Activated T-helper 17 cell treated with anti-CD3 and anti-CD28 coated beads, Interleukin-2, amount 50 U/mL, for 72 hours (primary cell): ENCODE measurements around the gene PRDX3. TPM values are rescaled to one million over a fixed set of nuclear protein-coding genes. Genes with fewer than 3 reads are reported as not detected.
A peak's percentile ranks its signal among the peaks of the same experiment; 100 is the strongest.

Experiments
- ATAC-seq: fragments of 150-1000 bp; cut with Tn5 transposase; replicated peaks from 2 replicates; pipeline ENCODE4 v1.10.0; 2021; ENCODE audit warnings: mild to moderate bottlenecking, moderate library complexity
- H3K27ac Mint-ChIP-seq: one replicate; pipeline ENCODE4 v1.8.0; 2022; ENCODE audit warnings: mixed read lengths
- H3K27me3 Mint-ChIP-seq: one replicate; pipeline ENCODE4 v1.8.0; 2022; ENCODE audit warnings: mixed read lengths
- H3K36me3 Mint-ChIP-seq: one replicate; pipeline ENCODE4 v1.8.0; 2022; ENCODE audit warnings: low read depth, mild to moderate bottlenecking, mixed read lengths
- H3K4me1 Mint-ChIP-seq: one replicate; pipeline ENCODE4 v1.8.0; 2022; ENCODE audit warnings: mixed read lengths
- H3K4me3 Mint-ChIP-seq: one replicate; pipeline ENCODE4 v1.8.0; 2022; ENCODE audit warnings: mild to moderate bottlenecking, mixed read lengths
- H3K9me3 Mint-ChIP-seq: one replicate; pipeline ENCODE4 v1.8.0; 2022; ENCODE audit warnings: mixed read lengths
- total RNA-seq, 2 donors: library from RNA; stranded (reverse); gene quantifications; one replicate each; pipeline ENCODE4 v1.2.3, GENCODE V29; 2022

Gene PRDX3
- total RNA-seq, 2 donors from 2014 or later: 141 to 239 TPM

- Mint-ChIP-seq H3K4me1 (peaks cover 43% of the 10 kb centered on the region), H3K27me3 (no peaks in the 10 kb centered on the region), H3K4me3 (peak overlapping the region; percentile 46), H3K36me3 (peaks cover 62% of the 10 kb centered on the region), H3K27ac (peak overlapping the region; percentile 78), H3K9me3 (no peaks in the 10 kb centered on the region)
- ATAC-seq: no peak
Observed at GRCh38 chr10:119135513-119135881, 43.1 kb downstream of the PRDX3 start.

GRCh38 chr10:119133949-119134348, 44.7 kb downstream of the PRDX3 start:
- Mint-ChIP-seq H3K36me3 (peaks cover 64% of the 10 kb centered on the region), H3K9me3 (no peaks in the 10 kb centered on the region), H3K4me3 (peak overlapping the region; percentile 86), H3K27ac (peak overlapping the region; percentile 92), H3K4me1 (peaks cover 50% of the 10 kb centered on the region), H3K27me3 (no peaks in the 10 kb centered on the region)
- ATAC-seq: peak; percentile 76

GRCh38 chr10:119132521-119133345, 45.9 kb downstream of the PRDX3 start:
- no peaks in the 10 kb centered on the region for H3K27me3 Mint-ChIP-seq
- peaks cover 65% of the 10 kb centered on the region for H3K36me3 Mint-ChIP-seq
- H3K4me3 Mint-ChIP-seq: peak overlapping the region; percentile 86
- no peak for ATAC-seq
- no peaks in the 10 kb centered on the region for H3K9me3 Mint-ChIP-seq
- peaks cover 52% of the 10 kb centered on the region for H3K4me1 Mint-ChIP-seq
- peak overlapping the region; percentile 92 for H3K27ac Mint-ChIP-seq

GRCh38 chr10:119131512-119132240, 46.9 kb downstream of the PRDX3 start:
- ATAC-seq: peak; percentile 65

GRCh38 chr10:119129721-119130120, 48.9 kb downstream of the PRDX3 start:
- Mint-ChIP-seq H3K27ac (peak overlapping the region; percentile 36), H3K4me1 (peaks cover 46% of the 10 kb centered on the region), H3K27me3 (no peaks in the 10 kb centered on the region), H3K36me3 (peaks cover 77% of the 10 kb centered on the region), H3K4me3 (peak overlapping the region; percentile 86), H3K9me3 (no peaks in the 10 kb centered on the region)
- no peak for ATAC-seq

More at GRCh38 chr10:119131512-119132240, 46.9 kb downstream of the PRDX3 start:
- Mint-ChIP-seq H3K4me3 (peak overlapping the region; percentile 86), H3K36me3 (peaks cover 65% of the 10 kb centered on the region), H3K27me3 (no peaks in the 10 kb centered on the region), H3K4me1 (peaks cover 52% of the 10 kb centered on the region), H3K27ac (peak overlapping the region; percentile 92), H3K9me3 (no peaks in the 10 kb centered on the region)

- no peak for ATAC-seq
- Mint-ChIP-seq H3K36me3 (peaks cover 80% of the 10 kb centered on the region), H3K27me3 (no peaks in the 10 kb centered on the region), H3K4me3 (no peak overlapping the region), H3K27ac (no peak overlapping the region), H3K4me1 (peaks cover 19% of the 10 kb centered on the region), H3K9me3 (no peaks in the 10 kb centered on the region)
Observed at GRCh38 chr10:119125942-119126341, 52.7 kb downstream of the PRDX3 start.

GRCh38 chr10:119120875-119121274, 57.7 kb downstream of the PRDX3 start:
- H3K9me3 Mint-ChIP-seq: no peaks in the 10 kb centered on the region
- ATAC-seq: no peak
- no peak overlapping the region for H3K27ac Mint-ChIP-seq
- no peaks in the 10 kb centered on the region for H3K4me1 Mint-ChIP-seq
- no peaks in the 10 kb centered on the region for H3K27me3 Mint-ChIP-seq
- H3K4me3 Mint-ChIP-seq: no peak overlapping the region
- H3K36me3 Mint-ChIP-seq: peaks cover 77% of the 10 kb centered on the region

GRCh38 chr10:119120413-119120867, 58.2 kb downstream of the PRDX3 start:
- Mint-ChIP-seq H3K4me3 (no peak overlapping the region), H3K27ac (no peak overlapping the region), H3K36me3 (peaks cover 75% of the 10 kb centered on the region), H3K4me1 (no peaks in the 10 kb centered on the region), H3K9me3 (no peaks in the 10 kb centered on the region), H3K27me3 (no peaks in the 10 kb centered on the region)
- peak; percentile 77 for ATAC-seq

- no peaks in the 10 kb centered on the region for H3K27me3 Mint-ChIP-seq
- H3K4me3 Mint-ChIP-seq: no peak overlapping the region
- H3K36me3 Mint-ChIP-seq: peaks cover 70% of the 10 kb centered on the region
- H3K27ac Mint-ChIP-seq: no peak overlapping the region
- H3K9me3 Mint-ChIP-seq: no peaks in the 10 kb centered on the region
- H3K4me1 Mint-ChIP-seq: no peaks in the 10 kb centered on the region
- no peak for ATAC-seq
Observed at GRCh38 chr10:119119400-119119799, 59.2 kb downstream of the PRDX3 start.

- Mint-ChIP-seq H3K9me3 (no peaks in the 10 kb centered on the region), H3K36me3 (peaks cover 74% of the 10 kb centered on the region), H3K27me3 (no peaks in the 10 kb centered on the region), H3K4me1 (no peaks in the 10 kb centered on the region), H3K4me3 (no peak overlapping the region), H3K27ac (no peak overlapping the region)
- ATAC-seq: no peak
Observed at GRCh38 chr10:119118231-119118630, 60.4 kb downstream of the PRDX3 start.

Other genes starting within 250 kb of the PRDX3 start
- under 1 TPM; 0.11 to 0.30 TPM for gene NANOS1, start 149.1 kb downstream of the PRDX3 start, total RNA-seq
- gene EIF3A, start 98.0 kb downstream of the PRDX3 start, total RNA-seq: 100 to 1,000 TPM in 1 of 2 donors, 10 to 100 TPM in 1; 93.8 to 155 TPM
- 10 to 100 TPM; 15.6 to 32.0 TPM for gene DENND10, start 74.7 kb downstream of the PRDX3 start, total RNA-seq
- 10 to 100 TPM; 20.4 to 38.7 TPM for gene SFXN4, start 13.1 kb downstream of the PRDX3 start, total RNA-seq
- gene GRK5, start 28.8 kb upstream of the PRDX3 start, total RNA-seq: 10 to 100 TPM; 18.9 to 28.2 TPM